HG02938 (cell line): ENCODE results near the gene IBA57.
A peak's percentile ranks its signal among the peaks of the same experiment; 100 is the strongest.

ENCODE experiments used
- ATAC-seq: cut with Tn5 transposase; IDR thresholded peaks from one replicate; pipeline ENCODE4 v1.9.1; 2021; ENCODE audit warnings: mild to moderate bottlenecking, moderate library complexity; ENCODE audit not compliant: unreplicated experiment

IBA57 gene

DNA sequence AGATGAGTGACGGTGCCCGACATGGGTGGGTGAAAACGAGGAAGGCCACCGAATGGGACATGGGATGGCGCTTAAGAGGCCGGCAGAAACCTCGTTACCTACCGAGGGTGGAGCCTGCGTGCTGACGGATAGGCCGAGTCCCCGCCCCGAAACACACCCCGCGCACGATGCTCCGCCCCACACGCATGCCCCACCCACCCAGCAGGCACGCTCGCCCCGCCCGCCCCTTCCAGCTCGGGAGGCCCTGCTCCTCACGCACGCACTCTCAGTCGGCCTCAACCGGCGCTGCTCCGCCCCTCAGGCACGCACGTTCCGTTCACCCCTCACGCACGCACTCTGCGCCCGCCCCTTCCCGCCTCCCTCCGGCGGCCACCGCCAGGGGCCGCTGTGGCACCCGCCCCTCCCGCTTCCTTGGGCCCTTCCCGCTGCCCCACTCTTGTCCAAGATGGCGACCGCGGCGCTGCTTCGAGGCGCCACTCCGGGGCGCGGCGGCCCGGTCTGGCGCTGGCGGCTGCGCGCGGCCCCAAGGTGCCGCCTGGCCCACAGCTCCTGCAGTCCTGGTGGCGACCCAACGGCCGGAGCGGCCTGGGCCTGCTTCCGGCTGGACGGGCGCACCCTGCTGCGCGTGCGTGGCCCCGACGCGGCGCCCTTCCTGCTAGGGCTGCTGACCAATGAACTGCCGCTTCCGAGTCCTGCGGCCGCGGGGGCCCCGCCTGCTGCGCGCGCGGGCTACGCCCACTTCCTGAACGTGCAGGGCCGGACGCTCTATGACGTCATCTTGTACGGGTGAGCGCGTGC, at the start of gene IBA57:
Gene IBA57 (plus strand): TSS at position 433 of the 798 bp plus-strand sequence. CDS start 13 bp downstream, at position 446.
- ATAC-seq = peak; percentile 77

DNA sequence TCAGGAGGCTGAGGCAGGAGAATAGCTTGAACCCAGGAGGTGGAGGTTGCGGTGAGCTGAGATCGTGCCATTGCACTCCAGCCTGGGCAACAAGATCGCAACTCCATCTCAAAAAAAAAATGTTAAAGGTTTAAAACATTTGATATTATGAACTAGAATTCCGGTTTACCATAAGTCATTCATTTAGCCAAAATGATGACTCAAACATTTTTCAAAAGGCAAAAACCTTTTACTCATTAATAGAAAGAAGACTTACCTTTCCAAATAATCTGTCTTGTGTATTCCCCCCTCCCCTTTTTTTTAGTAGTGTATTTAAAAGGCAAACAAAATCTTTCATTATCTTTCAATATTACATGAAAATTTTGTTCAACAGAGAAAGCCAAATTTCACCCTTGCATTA, 48.3 kb upstream of the IBA57 start:
- ATAC-seq = no peak

DNA sequence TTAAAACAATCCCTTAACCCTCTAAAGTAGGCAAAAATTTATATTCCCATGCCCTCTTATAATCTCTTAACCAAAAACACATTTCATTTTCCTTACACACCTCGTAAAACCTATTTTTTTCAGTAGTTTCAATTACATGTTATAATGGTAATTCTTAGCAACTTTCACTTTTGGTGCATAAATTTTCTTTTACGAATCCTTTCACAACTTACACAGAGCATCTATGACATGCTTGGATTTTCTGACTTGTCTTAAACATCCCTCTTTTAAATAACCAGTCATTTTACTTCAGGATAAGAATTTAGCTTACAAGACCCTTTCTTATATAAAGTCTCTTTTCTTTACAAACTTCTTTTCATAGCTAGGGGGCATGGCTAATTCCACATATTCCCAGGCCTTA, 47.6 kb upstream of the IBA57 start:
- ATAC-seq = no peak

DNA sequence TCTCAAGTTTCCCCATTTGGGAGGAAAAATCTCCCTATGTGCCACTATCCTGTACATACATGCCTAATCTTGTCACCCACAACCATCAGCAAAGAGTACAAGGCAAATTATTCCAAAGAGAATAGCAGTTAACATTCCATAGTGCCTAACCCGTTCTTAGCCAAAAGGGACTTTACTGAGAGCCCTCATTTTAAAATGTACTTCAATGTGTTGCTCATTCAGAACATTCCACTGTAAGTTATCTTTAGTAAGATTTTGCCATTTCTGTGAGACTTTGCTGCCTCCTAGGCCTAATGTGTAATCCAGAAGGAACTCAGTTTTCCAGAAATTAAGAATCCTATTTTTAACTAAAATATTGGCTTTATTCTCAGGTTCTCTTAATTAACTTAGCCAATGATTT, 45.3 kb upstream of the IBA57 start:
- ATAC-seq = no peak

DNA sequence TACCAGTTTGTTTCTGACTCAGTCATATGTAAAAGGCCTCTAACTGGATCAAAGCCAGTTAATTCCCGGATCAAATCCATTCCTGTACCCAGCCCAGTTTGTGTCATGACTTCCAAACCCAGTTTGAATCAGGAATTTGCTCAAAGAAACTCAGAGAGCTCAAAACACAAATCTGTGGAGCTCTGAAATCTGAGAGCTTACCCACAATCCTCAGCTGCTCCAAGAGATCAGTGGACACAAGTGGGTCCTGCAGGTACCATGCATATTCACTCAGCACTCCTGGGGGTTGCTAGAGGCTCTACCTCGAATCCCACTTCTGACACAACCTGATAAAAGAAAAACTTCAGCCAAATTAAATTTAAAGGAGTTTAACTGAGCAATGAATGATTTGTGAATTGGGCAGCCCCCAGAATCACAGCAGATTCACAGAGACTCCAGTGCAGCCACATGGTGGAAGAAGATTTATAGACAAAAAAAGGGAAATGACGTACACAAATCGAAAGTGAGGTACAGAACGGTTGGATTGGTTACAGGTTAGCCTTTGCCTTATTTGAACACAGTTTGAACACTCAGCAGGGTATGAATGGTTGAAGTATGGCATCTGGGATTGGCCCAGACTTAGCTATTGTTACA, 44.6 kb upstream of the IBA57 start:
- no peak for ATAC-seq

DNA sequence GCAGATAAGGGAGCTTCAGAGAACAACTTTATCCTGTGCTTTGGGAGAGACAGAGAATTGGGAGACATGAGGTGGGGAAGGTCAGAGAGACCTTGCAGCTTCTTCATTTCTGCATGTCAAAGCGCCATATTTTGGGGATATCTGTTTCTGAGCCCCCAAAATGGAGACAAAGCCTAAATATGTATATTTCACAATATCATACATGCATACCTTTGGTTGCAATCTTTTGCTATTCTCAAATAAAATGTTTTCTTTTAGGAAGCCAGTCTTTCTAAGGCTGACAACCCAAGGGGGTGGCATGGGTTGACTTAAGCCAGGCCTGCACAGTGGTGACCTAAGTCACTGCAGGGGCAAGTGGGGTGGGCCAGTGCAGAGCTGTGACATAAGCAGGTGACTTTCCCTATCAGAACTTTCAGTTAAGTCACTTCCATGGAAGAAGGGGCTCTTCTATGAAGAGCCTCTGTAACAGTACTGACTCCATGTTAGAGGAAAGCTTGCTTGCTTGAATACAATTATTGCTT, 42.6 kb upstream of the IBA57 start:
- no peak for ATAC-seq

DNA sequence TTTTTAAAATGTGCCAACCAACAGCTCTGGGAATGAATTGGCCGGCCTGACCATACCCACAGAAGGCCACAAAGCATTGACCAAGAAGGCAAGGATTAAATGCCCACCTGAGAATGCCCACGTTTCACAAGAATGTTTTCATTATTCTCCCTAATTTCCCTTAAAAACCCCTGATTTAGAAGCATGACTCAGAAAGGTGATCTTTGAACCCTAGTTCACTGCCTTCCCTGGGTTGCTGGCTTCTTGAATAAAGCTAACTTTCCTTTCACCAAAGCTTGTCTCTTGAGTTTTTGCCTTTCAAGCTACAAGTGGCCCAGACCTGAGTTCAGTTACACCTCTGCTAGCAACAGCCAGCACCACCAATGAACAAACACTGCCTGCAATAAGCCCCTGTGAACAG, 42.1 kb upstream of the IBA57 start:
- ATAC-seq = no peak

DNA sequence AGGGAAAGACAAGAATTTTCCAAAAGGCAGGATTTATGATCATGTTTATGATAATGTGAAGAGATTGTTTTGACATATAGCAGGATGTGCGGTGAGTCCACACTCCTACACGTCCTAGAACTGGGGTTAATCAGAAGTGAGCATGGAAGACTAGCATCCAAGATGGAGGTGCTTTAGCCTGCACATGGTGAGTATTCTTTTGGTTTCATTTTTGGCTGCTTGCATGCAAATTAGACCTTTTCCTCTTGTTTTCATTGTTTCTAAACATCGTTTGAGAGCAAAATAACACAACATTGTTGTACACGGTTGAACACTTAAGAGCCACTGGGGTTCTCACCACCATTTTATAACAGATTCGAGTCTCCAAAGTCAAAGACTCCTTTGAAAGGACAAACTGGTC, 40.4 kb upstream of the IBA57 start:
- no peak for ATAC-seq

DNA sequence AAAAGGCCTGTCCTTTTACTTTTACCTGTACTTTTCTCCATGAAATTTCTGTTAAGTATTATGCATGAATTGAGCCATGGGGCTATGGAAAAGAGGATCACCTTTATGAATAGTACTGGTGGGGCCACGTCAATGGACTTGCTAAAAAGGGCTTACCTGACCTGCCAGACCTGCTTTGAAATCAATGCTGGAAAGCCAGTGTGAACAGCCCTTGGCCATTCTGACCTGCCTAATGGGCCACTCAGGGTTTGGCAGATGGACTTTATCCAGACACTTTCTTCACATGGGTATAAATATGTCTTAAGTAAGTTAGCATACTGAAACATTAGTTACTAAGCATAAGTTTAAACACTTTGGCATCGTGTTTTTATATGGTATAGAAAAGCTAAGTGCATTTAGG, 33.8 kb upstream of the IBA57 start:
- no peak for ATAC-seq

DNA sequence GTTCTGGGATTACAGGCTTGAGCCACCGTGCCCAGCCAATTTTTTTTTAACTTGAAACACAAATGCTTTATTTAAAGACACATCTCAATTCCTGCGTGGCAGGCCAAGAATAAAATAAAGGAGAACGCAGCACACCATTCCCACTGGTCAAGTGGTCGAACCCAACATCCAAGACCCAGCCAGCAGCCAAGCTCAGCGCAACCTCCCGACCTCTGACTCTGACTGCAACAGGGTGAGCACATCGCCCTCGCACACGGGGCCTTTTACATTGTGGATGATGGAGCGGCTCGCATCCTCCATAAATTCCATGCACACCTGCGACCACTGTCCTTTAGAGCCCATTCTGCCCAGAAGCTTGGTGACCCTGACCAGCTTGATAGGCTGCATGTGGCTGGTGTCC, 31.0 kb upstream of the IBA57 start:
- no peak for ATAC-seq

DNA sequence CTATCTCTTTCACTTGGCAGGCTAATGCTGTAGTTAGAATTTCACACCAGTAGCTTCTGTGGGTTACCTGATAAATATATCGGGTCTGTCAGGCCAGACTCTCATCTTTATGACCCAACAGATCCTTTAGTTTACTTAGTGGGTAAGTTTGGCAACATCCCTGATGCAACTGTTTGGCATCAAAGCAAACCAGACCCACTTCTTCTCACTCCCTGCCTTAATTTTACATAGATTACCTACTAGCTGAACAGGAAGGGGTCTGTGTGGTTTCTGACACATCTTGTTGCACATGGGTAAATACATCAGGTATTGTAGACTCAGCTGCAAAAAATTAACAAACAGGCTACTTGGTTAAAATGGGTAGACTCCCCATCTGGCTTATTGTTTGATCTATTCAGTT, 28.7 kb upstream of the IBA57 start:
- ATAC-seq = no peak

DNA sequence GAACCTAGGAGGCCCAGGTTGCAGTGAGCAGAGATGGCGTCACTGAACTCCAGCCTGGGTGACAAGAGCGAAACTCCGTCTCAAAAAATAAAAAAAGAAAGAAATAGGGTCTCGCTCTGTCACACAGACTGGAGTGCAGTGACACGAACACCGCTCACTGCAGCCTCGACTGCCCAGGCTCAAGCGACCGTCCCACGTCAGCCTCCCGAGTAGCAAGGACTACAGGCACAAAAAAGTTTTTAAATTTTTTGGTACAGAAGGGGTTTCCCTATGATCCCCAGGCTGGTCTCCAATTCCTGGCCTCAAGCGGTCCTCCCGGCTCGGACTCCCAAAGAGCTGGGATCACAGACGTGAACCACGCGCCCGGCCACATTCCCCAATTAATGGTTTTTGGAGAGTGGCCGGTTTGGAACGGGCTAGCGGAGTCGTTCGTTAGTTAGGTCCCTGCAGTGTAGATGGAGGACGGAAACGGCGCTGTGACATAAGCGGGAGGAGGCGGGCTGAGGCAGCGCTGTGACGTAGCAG, 26.1 kb upstream of the IBA57 start:
- ATAC-seq = no peak

DNA sequence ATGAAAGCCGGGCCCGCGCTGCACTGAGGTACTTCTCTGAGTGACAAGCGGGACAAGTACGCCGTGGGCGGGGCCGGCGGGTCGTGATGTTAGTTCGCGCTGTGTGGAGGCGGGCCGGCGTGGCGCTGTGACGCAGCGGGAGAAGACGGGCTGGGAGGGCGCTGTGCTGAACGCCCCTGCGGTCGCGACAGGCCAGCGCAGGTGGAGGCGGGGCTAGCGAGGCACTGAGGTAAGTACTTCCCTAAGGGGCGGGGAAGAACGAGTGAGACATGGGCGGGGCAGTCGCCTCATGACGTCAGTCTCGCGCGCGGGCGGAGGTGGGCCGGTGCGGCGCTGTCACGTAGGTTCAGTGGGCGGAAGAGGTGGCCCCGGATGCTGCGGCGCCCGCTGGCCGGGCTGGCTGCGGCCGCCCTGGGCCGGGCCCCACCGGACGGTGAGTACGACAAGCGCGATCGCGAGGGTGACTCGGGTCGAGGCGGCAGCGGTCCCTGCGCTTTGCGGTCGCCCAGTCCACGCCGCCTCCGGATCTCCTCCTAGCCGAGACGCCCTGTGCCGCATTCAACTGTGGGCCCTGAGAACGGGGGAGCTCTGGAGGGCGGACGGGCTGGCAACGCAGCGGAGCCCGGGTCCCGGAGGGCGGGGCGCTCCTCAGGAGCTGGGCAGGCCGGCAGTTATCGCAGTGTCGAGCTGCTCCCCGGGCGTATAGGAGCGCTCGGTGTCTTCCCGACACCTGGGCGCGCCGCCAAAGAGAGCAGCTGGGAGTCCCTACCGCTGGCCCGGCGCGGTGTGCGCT, 25.5 kb upstream of the IBA57 start, which contains the start of gene GUK1:
Gene GUK1 (plus strand): TSS at position 349 of the 793 bp plus-strand sequence. CDS start 24 bp downstream, at position 373.
- peak; percentile 86 for ATAC-seq

DNA sequence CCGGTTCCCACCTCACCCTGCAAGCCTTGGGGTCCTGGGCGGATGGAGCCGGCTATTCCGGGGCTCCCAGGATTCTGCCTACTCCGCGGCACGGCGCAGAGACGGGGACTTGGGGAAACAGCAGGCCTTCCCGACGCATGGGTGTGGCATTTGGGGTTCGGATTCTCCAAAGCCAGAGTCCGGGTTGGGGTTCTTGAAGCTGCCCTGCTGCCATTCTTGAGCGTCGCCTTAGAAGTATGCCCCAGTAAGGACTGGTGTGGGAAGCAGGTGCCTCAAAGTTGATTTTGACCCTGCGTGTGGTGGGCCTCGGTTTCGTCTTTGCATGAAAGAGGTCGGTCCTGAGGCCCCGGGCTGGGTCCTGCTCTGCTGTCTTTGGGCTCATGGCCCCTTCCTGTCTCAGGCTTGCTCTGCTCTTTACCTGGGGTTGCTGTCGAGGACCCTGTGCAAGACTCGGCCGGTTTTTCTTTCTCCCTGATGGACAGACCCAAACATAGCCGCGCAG, 24.8 kb upstream of the IBA57 start:
- no peak for ATAC-seq

DNA sequence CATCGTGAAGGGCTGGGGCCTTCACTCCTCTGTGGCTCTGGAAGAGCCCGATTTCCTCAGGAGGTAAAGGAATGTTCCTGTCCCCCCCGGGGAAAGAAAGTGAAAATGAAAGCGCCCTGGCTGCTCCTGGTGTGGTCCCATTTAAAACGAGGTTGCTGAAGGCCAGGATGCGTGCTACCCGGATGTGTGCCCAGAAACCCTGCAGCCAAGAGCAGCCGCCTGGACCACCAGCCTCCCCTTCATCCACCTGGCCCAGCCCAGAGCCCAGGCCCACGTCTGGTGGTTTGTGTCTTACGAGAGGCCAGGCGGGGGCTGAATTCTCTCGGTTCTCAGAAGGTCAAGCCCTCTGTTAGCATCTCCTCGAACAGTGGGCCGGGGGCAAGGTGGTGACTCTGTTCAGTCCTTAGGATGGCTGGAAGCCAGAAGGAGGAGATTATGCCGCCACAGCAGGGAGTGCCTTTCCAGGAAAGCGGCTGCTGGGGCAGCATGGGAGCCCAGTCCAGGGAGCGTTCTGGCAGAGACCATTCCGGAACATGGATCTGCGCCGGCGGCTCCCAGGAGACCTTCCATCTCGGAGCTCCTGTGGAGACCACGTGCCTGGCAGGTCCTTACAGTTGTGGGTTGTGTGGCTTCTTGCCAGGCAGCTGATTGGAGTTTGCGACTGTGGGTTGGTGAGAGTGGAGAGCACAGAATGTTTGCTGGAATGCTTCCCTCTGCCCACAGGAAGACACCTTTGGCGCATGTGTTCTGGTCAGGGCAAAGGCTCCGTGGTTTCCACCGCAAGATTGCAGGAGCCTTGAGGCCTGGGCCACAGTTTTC, 24.2 kb upstream of the IBA57 start:
- ATAC-seq = no peak

DNA sequence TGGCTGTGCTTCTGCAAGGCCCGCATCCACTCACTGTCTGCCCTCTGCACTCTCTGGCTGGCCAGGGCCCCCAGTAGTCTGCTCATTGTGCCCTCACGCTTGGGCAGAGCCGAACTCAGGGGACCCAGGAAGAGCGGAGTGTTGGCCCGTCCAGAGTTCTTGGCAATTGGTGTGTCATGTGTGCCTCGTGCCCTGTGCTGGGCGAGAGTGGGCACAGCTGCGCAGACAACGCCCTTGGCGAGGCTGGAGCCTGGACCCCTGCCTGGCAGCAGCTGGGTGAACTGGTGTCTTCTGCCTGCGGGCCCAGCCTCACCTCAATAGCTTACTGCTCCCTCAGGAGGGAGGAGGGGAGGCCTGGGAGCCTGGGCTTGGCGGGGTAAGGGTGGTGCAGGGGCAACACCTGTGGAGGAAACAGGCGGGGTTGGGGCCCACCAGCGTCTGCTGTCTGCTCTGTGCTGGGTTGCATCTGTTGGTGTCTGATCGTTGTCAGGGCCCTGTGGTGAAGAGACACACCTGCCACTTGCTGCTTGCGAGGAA, 23.4 kb upstream of the IBA57 start:
- ATAC-seq = no peak

DNA sequence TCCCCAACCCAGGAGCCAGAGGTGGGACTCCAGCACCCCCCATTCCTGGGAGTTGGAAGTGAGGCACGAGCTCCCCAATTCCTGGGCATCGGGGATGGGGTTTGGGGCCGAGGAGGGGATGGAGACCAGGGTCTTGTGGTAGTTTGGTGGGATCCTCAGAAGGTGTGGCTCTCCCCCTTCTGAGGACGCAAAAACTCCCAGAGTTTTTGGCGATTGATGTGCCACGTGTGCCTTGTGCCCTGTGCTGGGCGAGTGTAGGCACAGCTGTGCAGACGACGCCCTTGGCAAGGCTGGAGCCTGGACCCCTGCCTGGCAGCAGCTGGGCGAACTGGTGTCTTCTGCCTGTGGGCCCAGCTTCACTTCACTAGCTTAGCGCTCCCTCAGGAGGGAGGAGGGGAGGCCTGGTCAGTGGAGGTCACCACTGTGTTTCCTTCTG, 22.9 kb upstream of the IBA57 start:
- ATAC-seq = no peak

DNA sequence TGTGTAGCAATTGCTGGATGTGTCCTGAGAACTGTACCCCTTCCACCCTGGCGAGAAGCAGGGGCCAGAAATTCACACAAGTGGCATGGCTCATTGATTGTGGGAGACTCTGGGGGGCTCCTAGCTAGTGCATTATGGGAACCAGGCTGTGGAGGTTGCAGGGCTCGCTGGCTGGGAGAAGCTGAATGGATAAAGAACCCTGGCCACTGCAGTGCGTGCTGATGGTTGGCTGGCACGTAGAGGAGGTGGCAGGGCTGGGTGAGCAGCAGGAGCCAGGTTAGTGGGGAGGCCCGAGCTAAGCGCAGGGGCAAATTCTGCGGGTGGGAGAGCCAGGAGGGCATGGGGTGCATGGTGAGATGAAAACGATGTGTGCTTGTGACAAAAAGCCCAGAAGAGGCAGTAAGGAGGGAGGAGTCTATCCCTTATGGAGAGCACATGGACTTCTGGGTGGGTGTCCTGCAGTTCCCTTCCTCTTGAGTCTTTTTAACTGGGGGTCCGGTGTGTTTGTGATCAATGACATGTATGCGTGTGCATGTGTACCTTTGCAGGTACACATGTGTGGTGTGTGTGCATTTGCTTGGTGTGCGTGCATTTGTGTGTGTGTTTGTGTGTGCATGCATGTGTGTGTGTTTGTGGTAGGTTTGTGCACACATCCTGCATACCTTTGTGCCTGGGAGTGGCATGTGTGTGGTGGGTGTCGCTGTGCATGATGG, 22.0 kb upstream of the IBA57 start:
- no peak for ATAC-seq
